ENCODE measurements around the gene GLA. TPM values are rescaled to one million over a fixed set of nuclear protein-coding genes. Genes with fewer than 3 reads are reported as not detected.

The GLA gene
- total and polyA plus RNA-seq, 2 of the 4 experiments (the other 2 are of a cell fraction), result 27.9 to 38.7 TPM

DNA sequence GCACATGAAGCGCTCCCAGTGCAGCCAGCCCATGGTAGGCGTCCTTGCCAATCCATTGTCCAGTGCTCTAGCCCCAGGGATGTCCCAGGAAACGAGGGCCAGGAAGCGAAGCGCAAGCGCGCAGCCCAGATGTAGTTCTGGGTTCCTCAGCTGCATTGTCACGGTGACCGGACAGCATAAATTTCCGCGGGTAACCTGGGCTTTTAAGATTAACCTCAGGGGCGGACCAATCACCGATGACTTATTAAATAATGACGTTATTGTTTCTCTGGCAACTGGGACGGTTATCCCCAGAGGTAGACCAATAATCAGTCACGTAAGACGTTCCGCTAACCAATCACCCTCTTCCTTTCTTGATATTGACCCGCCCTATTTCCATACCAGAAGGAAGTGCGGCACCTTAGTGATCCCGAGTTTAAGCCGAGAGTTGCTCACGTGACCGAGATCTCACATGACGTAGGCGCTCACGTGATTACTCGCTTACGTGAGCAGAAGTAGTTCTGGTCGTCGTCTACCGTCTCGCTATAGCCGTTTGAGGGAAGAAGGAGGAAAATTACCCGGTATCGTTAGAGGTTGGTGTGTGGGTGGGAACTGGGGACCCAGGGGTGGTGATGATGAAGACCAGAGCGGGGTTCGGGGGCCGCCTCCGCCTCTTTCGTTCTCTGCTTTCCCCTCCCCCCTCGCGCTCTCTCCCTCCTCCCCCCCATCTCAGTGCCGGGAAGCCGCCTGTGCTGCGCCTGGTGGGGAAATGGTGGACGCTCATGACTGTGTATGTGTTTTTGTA is at the start of gene GLA, which contains the start of gene HNRNPH2 (continued):
- TF ChIP-seq, protein P1, sequence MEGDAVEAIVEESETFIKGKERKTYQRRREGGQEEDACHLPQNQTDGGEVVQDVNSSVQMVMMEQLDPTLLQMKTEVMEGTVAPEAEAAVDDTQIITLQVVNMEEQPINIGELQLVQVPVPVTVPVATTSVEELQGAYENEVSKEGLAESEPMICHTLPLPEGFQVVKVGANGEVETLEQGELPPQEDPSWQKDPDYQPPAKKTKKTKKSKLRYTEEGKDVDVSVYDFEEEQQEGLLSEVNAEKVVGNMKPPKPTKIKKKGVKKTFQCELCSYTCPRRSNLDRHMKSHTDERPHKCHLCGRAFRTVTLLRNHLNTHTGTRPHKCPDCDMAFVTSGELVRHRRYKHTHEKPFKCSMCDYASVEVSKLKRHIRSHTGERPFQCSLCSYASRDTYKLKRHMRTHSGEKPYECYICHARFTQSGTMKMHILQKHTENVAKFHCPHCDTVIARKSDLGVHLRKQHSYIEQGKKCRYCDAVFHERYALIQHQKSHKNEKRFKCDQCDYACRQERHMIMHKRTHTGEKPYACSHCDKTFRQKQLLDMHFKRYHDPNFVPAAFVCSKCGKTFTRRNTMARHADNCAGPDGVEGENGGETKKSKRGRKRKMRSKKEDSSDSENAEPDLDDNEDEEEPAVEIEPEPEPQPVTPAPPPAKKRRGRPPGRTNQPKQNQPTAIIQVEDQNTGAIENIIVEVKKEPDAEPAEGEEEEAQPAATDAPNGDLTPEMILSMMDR (conservative IDR thresholded peaks at IDR 0.05; ENCODE audit: low read depth, low read length), result no peak

DNA sequence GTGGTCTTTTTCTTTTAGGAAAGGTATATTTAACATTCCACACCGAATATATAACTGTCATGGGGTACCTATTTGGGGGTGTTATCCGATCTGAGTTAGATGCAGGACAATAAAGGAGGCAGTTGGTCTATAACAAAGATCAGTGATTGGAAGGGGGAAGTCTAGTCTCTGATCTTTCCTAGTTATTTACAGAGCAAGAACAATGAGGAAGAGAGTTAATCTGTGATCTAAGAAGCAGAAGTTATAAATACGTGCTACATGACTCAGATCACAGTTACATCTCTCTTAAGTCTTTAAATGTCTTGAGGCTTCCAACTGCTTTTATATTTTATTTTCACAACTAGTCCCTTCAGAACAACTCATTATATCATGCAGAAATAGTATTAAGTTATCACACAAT is 44.3 kb upstream of the GLA start:
- ATAC-seq (ENCODE audit: low read depth) (no peak), DNase-seq (no peak)
- H2AK9ac ChIP-seq (replicated peaks; ENCODE audit: low read depth, low read length, poor library complexity), result no peak overlapping the region
- H2BK5ac ChIP-seq (ENCODE audit: low read depth, low read length, poor library complexity, severe bottlenecking), result no peak overlapping the region
- H3K79me1 ChIP-seq (ENCODE audit: low read depth in 1 of 2, low read length in 2 of 2), result no peaks in the 10 kb centered on the region
- H3K9ac ChIP-seq (ENCODE audit: low read depth, low read length), result no peak overlapping the region
- H3K56ac ChIP-seq (ENCODE audit: extremely low read depth, insufficient read depth, low read length), result no peak overlapping the region
- no peak overlapping the region for H3K4me2 ChIP-seq (ENCODE audit: low read depth, low read length)
- no CpG with 5 or more reads among the region's 3 CpGs for WGBS, 2 experiments (ENCODE audit: extremely low coverage in 2 of 2, insufficient read length in 1 of 2)
- intact Hi-C loops (cut with micrococcal nuclease) (no loop called here), in situ Hi-C loops (cut with MboI; ENCODE audit: low sequenced_read_pairs) (no loop called here), dilution Hi-C loops (cut with HindIII; ENCODE audit: low sequenced_read_pairs, unreplicated experiment) (no loop called here)
- TF ChIP-seq RCOR1 (IDR thresholded peaks at IDR 0.05; ENCODE audit: insufficient replicate concordance, low read length), result no peak
- no peaks in the 10 kb centered on the region for H4K20me1 ChIP-seq (ENCODE audit: insufficient read depth, low read length)
- BruUV-seq (replicated peaks), result no TSS peak
- no peak overlapping the region for H4K8ac ChIP-seq (ENCODE audit: low read depth in 2 of 2, low read length in 2 of 2)
- H3K4me1 ChIP-seq (ENCODE audit: control insufficient read depth, insufficient read depth, low read length), result no peaks in the 10 kb centered on the region
- no peak overlapping the region for H2BK20ac ChIP-seq (ENCODE audit: low read depth, low read length)
- no peak overlapping the region for H3K4ac ChIP-seq (ENCODE audit: low read depth, low read length)
- no peak overlapping the region for H3K14ac ChIP-seq (replicated peaks; ENCODE audit: low read depth, low read length)
- no peaks in the 10 kb centered on the region for H3K27me3 ChIP-seq (ENCODE audit: control insufficient read depth, insufficient read depth, low read length)
- H2AFZ ChIP-seq (replicated peaks; ENCODE audit: low read length, poor library complexity), result no peak overlapping the region
- H3K23ac ChIP-seq (ENCODE audit: low read depth, low read length), result no peak overlapping the region
- H3K27ac ChIP-seq (ENCODE audit: insufficient read depth, low read length), result no peak overlapping the region
- POLR2A ChIA-PET (ENCODE audit: unreplicated experiment), result no interaction called here
- H2AK5ac ChIP-seq (ENCODE audit: low read depth, low read length), result no peak overlapping the region
- no peaks in the 10 kb centered on the region for H3K9me3 ChIP-seq (ENCODE audit: control insufficient read depth, insufficient read depth, low read length)
- H2BK120ac ChIP-seq (ENCODE audit: low read depth, low read length), result no peak overlapping the region
- H3K36me3 ChIP-seq (ENCODE audit: control insufficient read depth, insufficient read depth, low read length), result no peaks in the 10 kb centered on the region
- no peak overlapping the region for H2BK15ac ChIP-seq (ENCODE audit: low read depth, low read length)
- no peaks in the 10 kb centered on the region; the same call in 1 of the 2 replicates for H3K9me1 ChIP-seq (ENCODE audit: insufficient read depth, low read length)
- CTCF ChIA-PET, result interaction anchor here (1.3 kb wide), 1 partner anchor 10 kb away, joined by 3 read pairs; no protein-coding TSS in a partner anchor
- H4K5ac ChIP-seq (ENCODE audit: low read depth, low read length), result no peak overlapping the region
- no peak overlapping the region for H4K91ac ChIP-seq (ENCODE audit: insufficient read depth, low read depth, low read length)
- no peak overlapping the region for H3K4me3 ChIP-seq (ENCODE audit: insufficient read depth, low read depth, low read length)
- no peak overlapping the region for H3K18ac ChIP-seq (ENCODE audit: low read depth, low read length)
